ENCODE results near the gene COL18A1. TPM values are rescaled to one million over a fixed set of nuclear protein-coding genes. Genes with fewer than 3 reads are reported as not detected.

The COL18A1 gene
- total RNA-seq, 1 experiment from 2014 or later, result 170 TPM

DNA sequence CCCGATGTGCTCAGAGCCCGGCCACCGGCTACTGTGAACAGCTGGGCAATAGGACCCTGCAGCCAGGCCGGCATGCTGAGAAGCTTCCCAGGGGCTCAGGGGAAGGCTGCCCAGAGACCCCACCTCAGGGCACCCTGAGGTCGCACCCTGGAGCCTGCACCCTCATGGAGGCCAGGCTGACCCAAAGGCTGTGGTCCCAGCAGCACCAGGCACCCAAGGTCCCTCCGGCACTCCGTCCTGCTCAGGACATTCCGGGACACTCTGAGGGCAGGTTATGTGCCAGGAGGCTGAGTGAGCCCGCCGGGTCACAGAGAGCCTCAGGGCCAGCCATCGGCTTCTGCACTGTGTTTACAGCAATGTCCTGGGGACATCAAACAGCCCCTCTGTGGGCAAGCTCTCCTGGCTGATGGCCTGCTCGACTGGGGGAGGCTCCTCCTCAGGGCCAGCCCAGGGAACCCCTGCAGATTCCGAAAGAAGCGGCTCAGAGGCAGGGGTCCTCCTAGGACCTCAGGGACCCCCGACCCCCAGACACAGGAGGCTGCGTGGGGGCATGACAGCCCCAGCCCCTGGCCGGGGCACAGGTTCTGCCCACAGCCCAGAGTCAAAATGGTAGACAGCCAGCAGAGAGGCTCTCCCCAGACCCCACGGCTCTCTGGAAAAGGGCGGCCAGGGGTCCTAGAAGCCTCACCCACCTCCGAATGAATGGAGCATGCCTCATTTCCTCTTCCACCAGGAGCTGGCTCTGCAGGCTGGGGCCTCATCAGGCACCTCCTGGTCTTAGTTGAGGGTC lies 129.1 kb downstream of the COL18A1 start:
- H3K27ac Mint-ChIP-seq (ENCODE audit: unreplicated experiment), result no peak overlapping the region
- DNase-seq, result peak in 1 of 2 experiments; percentile 28
- Histone ChIP-seq H3K4me1 (no peaks in the 10 kb centered on the region), H3K4me3 (ENCODE audit: low read depth, low read length) (no peak overlapping the region), H3K36me3 (ENCODE audit: control insufficient read depth, insufficient read depth, low read length) (no peaks in the 10 kb centered on the region), H3K9me3 (no peaks in the 10 kb centered on the region), H3K27me3 (replicated peaks; ENCODE audit: control insufficient read depth, insufficient read depth, low read length) (no peaks in the 10 kb centered on the region)
- intact Hi-C loops (cut with micrococcal nuclease; ENCODE audit: unreplicated experiment), result no loop called here
- no peaks in the 10 kb centered on the region for H3K4me1 Mint-ChIP-seq (ENCODE audit: low read depth, unreplicated experiment)
- no TSS peak for BruUV-seq (replicated peaks)
- peaks cover 13% of the 10 kb centered on the region for H3K36me3 Mint-ChIP-seq (ENCODE audit: insufficient read depth, unreplicated experiment)
- CTCF ChIA-PET, result no interaction called here
- no peaks in the 10 kb centered on the region for H3K27me3 Mint-ChIP-seq (ENCODE audit: insufficient read depth, unreplicated experiment)
- H3K4me3 Mint-ChIP-seq (ENCODE audit: unreplicated experiment), result no peak overlapping the region
- TF ChIP-seq, protein P1, sequence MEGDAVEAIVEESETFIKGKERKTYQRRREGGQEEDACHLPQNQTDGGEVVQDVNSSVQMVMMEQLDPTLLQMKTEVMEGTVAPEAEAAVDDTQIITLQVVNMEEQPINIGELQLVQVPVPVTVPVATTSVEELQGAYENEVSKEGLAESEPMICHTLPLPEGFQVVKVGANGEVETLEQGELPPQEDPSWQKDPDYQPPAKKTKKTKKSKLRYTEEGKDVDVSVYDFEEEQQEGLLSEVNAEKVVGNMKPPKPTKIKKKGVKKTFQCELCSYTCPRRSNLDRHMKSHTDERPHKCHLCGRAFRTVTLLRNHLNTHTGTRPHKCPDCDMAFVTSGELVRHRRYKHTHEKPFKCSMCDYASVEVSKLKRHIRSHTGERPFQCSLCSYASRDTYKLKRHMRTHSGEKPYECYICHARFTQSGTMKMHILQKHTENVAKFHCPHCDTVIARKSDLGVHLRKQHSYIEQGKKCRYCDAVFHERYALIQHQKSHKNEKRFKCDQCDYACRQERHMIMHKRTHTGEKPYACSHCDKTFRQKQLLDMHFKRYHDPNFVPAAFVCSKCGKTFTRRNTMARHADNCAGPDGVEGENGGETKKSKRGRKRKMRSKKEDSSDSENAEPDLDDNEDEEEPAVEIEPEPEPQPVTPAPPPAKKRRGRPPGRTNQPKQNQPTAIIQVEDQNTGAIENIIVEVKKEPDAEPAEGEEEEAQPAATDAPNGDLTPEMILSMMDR (IDR thresholded peaks at IDR 0.05; ENCODE audit: insufficient read depth in 1 of 2, low read depth in 1 of 2, low read length in 1 of 2, severe bottlenecking in 1 of 2, unreplicated experiment in 1 of 2), result no peak
- POLR2A ChIA-PET, result no interaction called here
- no peaks in the 10 kb centered on the region for H3K9me3 Mint-ChIP-seq (ENCODE audit: unreplicated experiment)

DNA sequence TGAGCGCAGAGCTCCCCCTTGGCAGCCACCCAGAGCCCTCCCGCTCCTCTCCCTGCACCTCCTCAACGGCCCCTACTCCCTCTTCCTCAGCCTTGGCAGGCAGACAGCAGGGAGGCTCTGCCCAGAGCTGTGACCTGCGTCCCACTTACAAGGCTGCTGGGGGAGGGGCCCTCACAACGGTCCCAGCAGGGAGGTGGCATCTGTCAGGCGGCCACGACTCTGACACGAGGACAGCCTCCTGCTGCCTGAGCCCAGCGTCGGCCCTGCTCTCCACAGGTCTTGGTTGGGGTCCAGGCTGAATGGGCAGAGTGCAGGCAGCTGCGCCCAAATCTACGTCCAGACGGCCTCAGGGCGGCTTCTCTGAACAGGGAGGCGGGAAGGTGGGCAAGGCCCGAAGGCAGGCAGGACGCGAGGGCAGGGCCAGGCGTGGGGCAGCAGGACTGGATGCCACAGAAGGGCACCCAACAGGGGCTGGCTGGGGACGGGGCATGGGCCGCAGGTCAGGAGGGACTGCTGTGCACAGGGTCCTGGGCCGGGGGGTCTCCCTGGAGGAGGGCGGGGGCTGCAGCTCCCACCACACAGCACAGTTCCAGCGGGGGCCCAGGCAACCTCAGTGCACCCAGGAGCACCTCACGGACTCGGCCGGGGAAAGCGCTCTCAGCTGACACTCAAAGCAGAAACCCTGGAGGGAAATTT lies 129.8 kb downstream of the COL18A1 start:
- POLR2A ChIA-PET, result no interaction called here
- no TSS peak for BruUV-seq (replicated peaks)
- H3K4me1 ChIP-seq, result no peaks in the 10 kb centered on the region
- Mint-ChIP-seq H3K27ac (ENCODE audit: unreplicated experiment) (no peak overlapping the region), H3K4me3 (ENCODE audit: unreplicated experiment) (no peak overlapping the region), H3K27me3 (ENCODE audit: insufficient read depth, unreplicated experiment) (no peaks in the 10 kb centered on the region), H3K36me3 (ENCODE audit: insufficient read depth, unreplicated experiment) (peaks cover 13% of the 10 kb centered on the region), H3K4me1 (ENCODE audit: low read depth, unreplicated experiment) (no peaks in the 10 kb centered on the region), H3K9me3 (ENCODE audit: unreplicated experiment) (no peaks in the 10 kb centered on the region)
- peak in 1 of 2 experiments; percentile 32 for DNase-seq
- intact Hi-C loops (cut with micrococcal nuclease; ENCODE audit: unreplicated experiment), result no loop called here
- TF ChIP-seq, protein P1 (IDR thresholded peaks at IDR 0.05; ENCODE audit: insufficient read depth in 1 of 2, low read depth in 1 of 2, low read length in 1 of 2, severe bottlenecking in 1 of 2, unreplicated experiment in 1 of 2), result no peak
- H3K27me3 ChIP-seq (replicated peaks; ENCODE audit: control insufficient read depth, insufficient read depth, low read length), result no peaks in the 10 kb centered on the region
- no peaks in the 10 kb centered on the region for H3K9me3 ChIP-seq
- H3K4me3 ChIP-seq (ENCODE audit: low read depth, low read length), result no peak overlapping the region
- CTCF ChIA-PET, result no interaction called here
- no peaks in the 10 kb centered on the region for H3K36me3 ChIP-seq (ENCODE audit: control insufficient read depth, insufficient read depth, low read length)

DNA sequence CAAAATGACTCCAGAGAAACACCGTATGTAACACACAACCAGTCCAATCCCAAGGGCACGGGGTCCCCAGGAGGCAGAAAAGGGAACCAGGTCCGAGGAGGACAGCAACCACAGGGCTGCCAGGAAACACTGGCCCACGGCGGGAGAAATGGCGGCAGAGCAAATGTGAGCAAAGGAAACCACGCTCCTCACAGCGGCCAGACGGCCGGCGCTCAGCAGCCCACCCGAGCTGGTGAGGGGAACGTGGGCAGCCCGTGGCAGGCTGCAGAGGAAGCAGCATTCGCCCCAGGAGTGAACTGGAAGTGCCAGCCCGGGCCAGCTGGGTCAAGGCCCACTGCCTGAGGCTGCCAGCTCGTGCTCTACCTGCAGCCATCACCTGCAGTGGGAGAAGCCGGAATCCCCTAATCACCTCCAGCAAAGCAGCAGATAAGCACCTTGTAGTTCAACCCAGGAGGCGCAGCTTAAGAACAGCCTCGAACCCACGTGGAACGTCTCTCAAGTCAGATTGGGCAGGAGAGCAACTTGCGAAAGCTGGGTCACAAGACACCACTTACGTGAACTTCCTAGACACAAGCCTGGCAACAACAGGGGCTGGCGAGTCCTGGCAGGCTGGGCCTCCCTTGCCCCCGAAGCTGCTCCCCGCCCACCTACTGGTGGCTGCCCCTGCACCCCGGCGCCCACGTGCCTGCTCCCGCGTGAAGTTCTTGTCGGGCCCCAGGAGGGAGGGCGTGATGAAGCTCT lies 130.5 kb downstream of the COL18A1 start:
- CTCF ChIA-PET, result interaction anchor here (0.6 kb wide), 1 partner anchor 21 kb away, joined by 4 read pairs; no protein-coding TSS in a partner anchor
- peak in 1 of 2 experiments; percentile 36 for DNase-seq

More for the DNA sequence above, 130.5 kb downstream of the COL18A1 start:
- Histone ChIP-seq H3K36me3 (ENCODE audit: control insufficient read depth, insufficient read depth, low read length) (no peaks in the 10 kb centered on the region), H3K4me1 (no peaks in the 10 kb centered on the region), H3K27me3 (replicated peaks; ENCODE audit: control insufficient read depth, insufficient read depth, low read length) (no peaks in the 10 kb centered on the region), H3K4me3 (ENCODE audit: low read depth, low read length) (no peak overlapping the region), H3K9me3 (no peaks in the 10 kb centered on the region)
- no TSS peak for BruUV-seq (replicated peaks)
- H3K36me3 Mint-ChIP-seq (ENCODE audit: insufficient read depth, unreplicated experiment), result peaks cover 13% of the 10 kb centered on the region
- H3K27me3 Mint-ChIP-seq (ENCODE audit: insufficient read depth, unreplicated experiment), result no peaks in the 10 kb centered on the region
- no peaks in the 10 kb centered on the region for H3K4me1 Mint-ChIP-seq (ENCODE audit: low read depth, unreplicated experiment)
- no peak overlapping the region for H3K4me3 Mint-ChIP-seq (ENCODE audit: unreplicated experiment)
- intact Hi-C loops (cut with micrococcal nuclease; ENCODE audit: unreplicated experiment), result no loop called here
- peak overlapping the region; percentile 35 for H3K27ac Mint-ChIP-seq (ENCODE audit: unreplicated experiment)
- no peaks in the 10 kb centered on the region for H3K9me3 Mint-ChIP-seq (ENCODE audit: unreplicated experiment)
- TF ChIP-seq, protein P1 (IDR thresholded peaks at IDR 0.05; ENCODE audit: insufficient read depth in 1 of 2, low read depth in 1 of 2, low read length in 1 of 2, severe bottlenecking in 1 of 2, unreplicated experiment in 1 of 2), result no peak
- POLR2A ChIA-PET, result no interaction called here

Measured in Caco-2 (cell line).